ENCODE results near the gene ACVR2B. TPM values are rescaled to one million over a fixed set of nuclear protein-coding genes. Genes with fewer than 3 reads are reported as not detected.

ACVR2B gene
- total and polyA plus RNA-seq, 2 of the 13 experiments (the other 11 are each of a cell fraction or from before 2014, with no cell fraction given) = 10.0 to 12.7 TPM

DNA sequence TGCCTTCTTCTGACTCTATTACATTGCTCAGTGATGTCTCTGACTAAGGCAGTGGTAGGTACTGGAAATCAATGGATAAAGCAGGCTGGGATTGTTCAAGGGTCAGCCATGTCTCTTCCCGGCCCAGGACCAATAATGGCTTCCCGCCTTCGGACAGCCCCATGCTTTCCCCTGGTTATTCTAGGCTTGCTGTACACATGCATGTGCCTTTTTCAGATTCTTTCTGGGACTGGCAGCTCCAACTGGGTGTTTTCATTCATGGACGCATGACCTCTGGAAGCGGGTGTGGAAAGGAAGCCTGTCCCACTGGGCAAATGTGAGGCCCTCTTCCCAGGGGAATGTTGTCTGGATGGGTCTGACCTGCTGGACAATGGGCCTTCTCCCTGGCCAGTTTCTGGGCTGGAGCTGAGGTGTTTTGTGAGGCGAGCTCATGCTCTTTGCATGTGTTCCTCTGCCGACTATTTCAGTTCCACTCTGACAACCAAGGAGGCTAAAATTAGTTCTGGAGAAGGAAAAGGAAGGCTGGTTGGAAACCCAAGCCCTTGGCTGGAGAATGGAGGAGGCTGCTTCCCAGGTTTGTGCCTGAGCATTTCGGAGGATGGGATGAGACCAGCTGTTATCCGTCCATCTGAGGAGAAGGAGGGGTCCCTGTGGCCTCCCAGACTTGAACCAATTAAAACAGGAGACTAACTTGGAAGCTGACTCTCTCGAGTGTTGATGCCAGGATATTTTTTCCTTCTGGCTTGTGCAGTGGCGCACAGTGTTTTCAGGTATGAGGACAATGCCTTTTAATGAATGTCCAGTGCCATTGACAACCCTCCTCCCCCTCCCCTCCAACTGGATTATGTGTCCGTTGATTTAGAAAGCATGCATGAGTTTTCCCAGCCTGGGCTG, 6.9 kb downstream of the ACVR2B start (continued):
- TF ChIP-seq, protein P1, sequence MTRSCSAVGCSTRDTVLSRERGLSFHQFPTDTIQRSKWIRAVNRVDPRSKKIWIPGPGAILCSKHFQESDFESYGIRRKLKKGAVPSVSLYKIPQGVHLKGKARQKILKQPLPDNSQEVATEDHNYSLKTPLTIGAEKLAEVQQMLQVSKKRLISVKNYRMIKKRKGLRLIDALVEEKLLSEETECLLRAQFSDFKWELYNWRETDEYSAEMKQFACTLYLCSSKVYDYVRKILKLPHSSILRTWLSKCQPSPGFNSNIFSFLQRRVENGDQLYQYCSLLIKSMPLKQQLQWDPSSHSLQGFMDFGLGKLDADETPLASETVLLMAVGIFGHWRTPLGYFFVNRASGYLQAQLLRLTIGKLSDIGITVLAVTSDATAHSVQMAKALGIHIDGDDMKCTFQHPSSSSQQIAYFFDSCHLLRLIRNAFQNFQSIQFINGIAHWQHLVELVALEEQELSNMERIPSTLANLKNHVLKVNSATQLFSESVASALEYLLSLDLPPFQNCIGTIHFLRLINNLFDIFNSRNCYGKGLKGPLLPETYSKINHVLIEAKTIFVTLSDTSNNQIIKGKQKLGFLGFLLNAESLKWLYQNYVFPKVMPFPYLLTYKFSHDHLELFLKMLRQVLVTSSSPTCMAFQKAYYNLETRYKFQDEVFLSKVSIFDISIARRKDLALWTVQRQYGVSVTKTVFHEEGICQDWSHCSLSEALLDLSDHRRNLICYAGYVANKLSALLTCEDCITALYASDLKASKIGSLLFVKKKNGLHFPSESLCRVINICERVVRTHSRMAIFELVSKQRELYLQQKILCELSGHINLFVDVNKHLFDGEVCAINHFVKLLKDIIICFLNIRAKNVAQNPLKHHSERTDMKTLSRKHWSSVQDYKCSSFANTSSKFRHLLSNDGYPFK (CRISPR knock-in tag; IDR thresholded peaks at IDR 0.05; ENCODE audit: borderline replicate concordance) = no peak
- no peak for TF ChIP-seq ELF3 (CRISPR knock-in tag; IDR thresholded peaks at IDR 0.05)
- TF ChIP-seq KLF11 (CRISPR knock-in tag; IDR thresholded peaks at IDR 0.05) = no peak
- no peak for TF ChIP-seq NR2C2 (CRISPR knock-in tag; IDR thresholded peaks at IDR 0.05; ENCODE audit: borderline replicate concordance)
- no peak for TF ChIP-seq ZNF329 (CRISPR knock-in tag; IDR thresholded peaks at IDR 0.05; ENCODE audit: low read depth)

DNA sequence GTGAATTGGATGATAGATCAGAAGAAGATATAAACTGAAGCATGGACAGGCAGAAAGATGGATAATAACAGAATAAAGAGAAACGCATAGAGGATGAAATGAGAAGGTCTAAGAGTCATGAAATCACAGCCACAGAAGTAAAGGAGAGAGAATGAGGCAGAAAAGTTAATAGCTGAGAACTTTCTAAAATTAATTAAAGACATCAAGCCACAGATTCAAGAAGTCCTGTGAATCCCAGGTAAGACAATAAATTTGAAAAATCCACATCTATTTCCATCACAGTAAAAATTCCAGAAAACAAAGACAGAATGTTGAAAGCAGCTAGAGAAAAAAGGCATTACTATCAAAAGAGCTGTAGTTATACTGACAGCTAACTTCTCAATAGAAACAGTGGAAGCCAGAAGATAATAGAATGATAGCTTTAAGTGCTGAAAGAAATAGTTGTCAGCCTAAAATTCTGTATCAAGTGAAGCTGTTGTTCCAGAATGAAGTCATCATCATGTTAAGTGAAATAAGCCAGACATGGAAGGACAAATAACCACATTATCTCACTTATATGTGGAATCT, 12.0 kb downstream of the ACVR2B start:
- no peak for DNase-seq (ENCODE audit: low spot score)
- peaks cover 0 to 7% of the 10 kb centered on the region in 2 experiments; a peak in 2 of 5 replicates for H3K36me3 ChIP-seq (replicated peaks in 1 of 2; ENCODE audit: control insufficient read depth in 1 of 2, insufficient read depth in 2 of 2, low read length in 2 of 2)
- no peak for FAIRE-seq
- no peak for TF ChIP-seq ARNTL (CRISPR knock-in tag; IDR thresholded peaks at IDR 0.05)
- no peak for TF ChIP-seq GATAD2A (CRISPR knock-in tag; IDR thresholded peaks at IDR 0.05)
- no peak for TF ChIP-seq ZNF225 (CRISPR knock-in tag; IDR thresholded peaks at IDR 0.05)
- peak; percentile 89 for TF ChIP-seq ZNF317 (CRISPR knock-in tag; IDR thresholded peaks at IDR 0.05)
- TF ChIP-seq CAMTA2 (CRISPR knock-in tag; IDR thresholded peaks at IDR 0.05; ENCODE audit: borderline replicate concordance) = no peak
- peaks cover 23% of the 10 kb centered on the region for H4K20me1 ChIP-seq (ENCODE audit: insufficient read depth, low read length)
- BruUV-seq (replicated peaks) = TSS peak; percentile 37
- WGBS (ENCODE audit: low lambda C conversion rate) = 100% methylated on average over 1 of the region's 1 CpG
- ChIA-PET POLR2A (interaction anchor here (0.7 kb wide), 1 partner anchor 329 kb away, joined by 3 read pairs; the partner anchor contains the start of gene ACAA1), CTCF (ENCODE audit: low intra/inter-chr PET ratio, low total read pairs) (no interaction called here)
- no peak overlapping the region for H3K27ac ChIP-seq (ENCODE audit: extremely low read length, insufficient read depth, low read length)
- no peak overlapping the region for H2AFZ ChIP-seq (ENCODE audit: low read length)
- intact Hi-C loops (cut with micrococcal nuclease; ENCODE audit: unreplicated experiment) = no loop called here
- ATAC-seq = no peak
- peaks cover 17% of the 10 kb centered on the region for H3K9me3 ChIP-seq (ENCODE audit: low read length)
- H3K4me1 ChIP-seq (ENCODE audit: insufficient read depth, low read length) = peaks cover 5% of the 10 kb centered on the region
- no peaks in the 10 kb centered on the region for H3K27me3 ChIP-seq (ENCODE audit: control insufficient read depth in 1 of 2, insufficient read depth in 2 of 2, low read length in 2 of 2)
- peaks cover 72% of the 10 kb centered on the region for H3K79me2 ChIP-seq (ENCODE audit: insufficient read depth, low read length)
- in situ Hi-C loops (cut with HindIII; ENCODE audit: extremely low pct_ligation_motif_present, low pct_unique_long_range_greater_than_20kb) = loop anchor here (25.0 kb wide), 1 partner anchor 328 kb away; the partner anchor contains the start of genes ACAA1 and MYD88
- H3K4me3 ChIP-seq (replicated peaks in 1 of 3; ENCODE audit: insufficient read depth in 1 of 3, low read depth in 2 of 3, low read length in 3 of 3) = no peak overlapping the region
- no peak overlapping the region for H3K4me2 ChIP-seq (ENCODE audit: low read depth, low read length)
- H3K9ac ChIP-seq (ENCODE audit: insufficient read depth, low read depth, low read length) = no peak overlapping the region

All from HepG2 (cell line).